OCI-LY7 (cell line): ENCODE data around the gene RPL27A. TPM values are rescaled to one million over a fixed set of nuclear protein-coding genes. Genes with fewer than 3 reads are reported as not detected.

Source experiments
- BruUV-seq: library from RNA; stranded (reverse); fragments of 400-500 nt; replicated peaks from 2 replicates; lab custom pipeline; 2021; lab: Mats Ljungman, UMichigan
- CTCF ChIA-PET: fragments of 300-600 bp; sonication (Branson Sonifier 250); formaldehyde crosslinking; loops from one replicate; lab custom pipeline; 2022; ENCODE audit warnings: antibody characterized with exemption; ENCODE audit not compliant: unreplicated experiment; lab: Charles Lee
- POLR2A ChIA-PET: fragments of 300-600 bp; sonication (Branson Sonifier 250); formaldehyde crosslinking; loops from one replicate; lab custom pipeline; 2022; ENCODE audit warnings: antibody characterized with exemption; lab: Charles Lee
- DNase-seq: peaks from one replicate; pipeline ENCODE4 v3.0.0-alpha.2; 2015; ENCODE audit warnings: low spot score
- H2AFZ ChIP-seq: fragments of 200-600 bp; sonication (generic), shearing (Covaris generic); 2 replicates; pipeline ENCODE4 v1.6.1; 2014; ENCODE audit warnings: mild to moderate bottlenecking, antibody characterized with exemption, low read length, moderate library complexity
- H3K27ac ChIP-seq: fragments of 200-600 bp; sonication (generic); 2 replicates; pipeline ENCODE4 v1.5.1; 2014; ENCODE audit warnings: mixed run types, low read depth, mild to moderate bottlenecking, moderate library complexity, low read length, inconsistent platforms; ENCODE audit not compliant: poor library complexity, severe bottlenecking
- H3K36me3 ChIP-seq: fragments of 200-600 bp; sonication (generic); 2 replicates; pipeline ENCODE4 v1.6.1; 2014; ENCODE audit warnings: mild to moderate bottlenecking, antibody characterized with exemption, low read length, moderate library complexity, mixed read lengths; ENCODE audit not compliant: insufficient read depth
- H3K4me1 ChIP-seq: fragments of 200-600 bp; sonication (generic); 2 replicates; pipeline ENCODE4 v1.5.1; 2014; ENCODE audit warnings: mild to moderate bottlenecking, low read length; ENCODE audit not compliant: insufficient read depth, poor library complexity, severe bottlenecking
- H3K4me2 ChIP-seq: fragments of 200-600 bp; sonication (generic); 2 replicates; pipeline ENCODE4 v1.6.1; 2014; ENCODE audit warnings: mild to moderate bottlenecking, low read length
- H3K4me3 ChIP-seq: fragments of 200-600 bp; sonication (generic); 2 replicates; pipeline ENCODE4 v1.5.1; 2014; ENCODE audit warnings: mild to moderate bottlenecking, low read depth, low read length; ENCODE audit not compliant: poor library complexity, severe bottlenecking
- H3K79me2 ChIP-seq: fragments of 200-600 bp; sonication (generic); 2 replicates; pipeline ENCODE4 v1.6.1; 2016; ENCODE audit warnings: low read depth, mild to moderate bottlenecking, low read length, moderate library complexity, mixed read lengths; ENCODE audit not compliant: insufficient read depth
- H3K9me2 ChIP-seq: fragments of 200-600 bp; sonication (generic); 2 replicates; pipeline ENCODE4 v1.6.1; 2016; ENCODE audit warnings: mild to moderate bottlenecking, low read length, mixed read lengths; ENCODE audit not compliant: insufficient read depth
- H3K9me3 ChIP-seq: fragments of 200-600 bp; sonication (generic); 2 replicates; pipeline ENCODE4 v1.6.1; 2014; ENCODE audit warnings: mild to moderate bottlenecking, mixed run types, low read length, mixed read lengths
- H4K20me1 ChIP-seq: fragments of 200-600 bp; sonication (generic); 2 replicates; pipeline ENCODE4 v1.6.1; 2014; ENCODE audit warnings: mild to moderate bottlenecking, antibody characterized with exemption, low read length, moderate library complexity, mixed read lengths; ENCODE audit not compliant: insufficient read depth
- CTCF ChIP-seq: fragments of 200-600 bp; sonication (generic); conservative IDR thresholded peaks from 2 replicates; pipeline ENCODE4 v1.5.1; 2014; ENCODE audit warnings: mild to moderate bottlenecking, antibody characterized with exemption, low read length, moderate library complexity, mixed read lengths
- EZH2phosphoT487 ChIP-seq: fragments of 200-600 bp; sonication (generic); IDR thresholded peaks from 2 replicates; pipeline ENCODE4 v1.6.1; 2018; ENCODE audit warnings: low read depth, borderline replicate concordance, mild to moderate bottlenecking, mixed run types, antibody characterized with exemption, low read length, moderate library complexity, mixed read lengths
- intact Hi-C: fragments of 100-400 bp; cut with micrococcal nuclease; formaldehyde crosslinking; loops from one replicate; pipeline ENCODE4 v1.10.0; 2022; ENCODE audit not compliant: unreplicated experiment
- total RNA-seq, 2 experiments: library from RNA; depleted of rRNA in 1 of 2; stranded (reverse); fragments of >200 nt in 1 of 2; shearing (Covaris generic) in 1 of 2; gene quantifications; 2 replicates each; pipeline ENCODE4 v1.2.3, GENCODE V29; 2014 to 2022

RPL27A gene
- total RNA-seq, 2 experiments from 2014 or later: 1,593 to 2,753 TPM

GRCh38 chr11:8658321-8659057, 24.1 kb upstream of the RPL27A start:
- Histone ChIP-seq H3K9me2 (no peaks in the 10 kb centered on the region), H3K9me3 (no peaks in the 10 kb centered on the region), H4K20me1 (no peaks in the 10 kb centered on the region), H3K36me3 (no peaks in the 10 kb centered on the region), H3K4me2 (no peak overlapping the region), H3K79me2 (no peaks in the 10 kb centered on the region), H2AFZ (no peak overlapping the region), H3K4me3 (no peak overlapping the region), H3K4me1 (no peaks in the 10 kb centered on the region), H3K27ac (no peak overlapping the region)
- ChIA-PET POLR2A (interaction anchor here (0.6 kb wide), 1 partner anchor 342 kb away, joined by 3 read pairs; no protein-coding TSS in a partner anchor), CTCF (no interaction called here)
- intact Hi-C loops: no loop called here
- BruUV-seq: no TSS peak
- no peak for DNase-seq
- TF ChIP-seq EZH2phosphoT487 (no peak), CTCF (no peak)

- Histone ChIP-seq H3K9me3 (no peaks in the 10 kb centered on the region), H3K4me3 (no peak overlapping the region), H3K27ac (no peak overlapping the region), H3K9me2 (no peaks in the 10 kb centered on the region), H3K4me2 (no peak overlapping the region), H3K79me2 (no peaks in the 10 kb centered on the region), H3K36me3 (no peaks in the 10 kb centered on the region), H3K4me1 (no peaks in the 10 kb centered on the region), H2AFZ (no peak overlapping the region), H4K20me1 (no peaks in the 10 kb centered on the region)
- no TSS peak for BruUV-seq
- TF ChIP-seq EZH2phosphoT487 (no peak), CTCF (no peak)
- POLR2A ChIA-PET: interaction anchor here (1.1 to 1.4 kb wide), 2 partner anchors 13 to 16 kb away, joined by 3 to 4 read pairs; no protein-coding TSS in a partner anchor
- CTCF ChIA-PET: no interaction called here
- intact Hi-C loops: no loop called here
- DNase-seq: no peak
These were observed 21.4 kb upstream of the RPL27A start for GRCh38 chr11:8661001-8661795.
